D721Med (cell line): ENCODE measurements around the gene ARFGAP1.

Experiments used
- DNase-seq: peaks from one replicate; pipeline ENCODE4 v3.0.0; 2011; ENCODE audit warnings: low spot score; ENCODE audit not compliant: insufficient read length
- FAIRE-seq: peaks from 2 replicates; lab custom pipeline; 2011; peaks lifted over from hg19 to GRCh38; lab: Jason Lieb, UNC
- TF ChIP-seq, protein P1 (sequence below): IDR thresholded peaks from 2 replicates; pipeline ENCODE4 v1.5.1; 2012; ENCODE audit warnings: mild to moderate bottlenecking, control low read depth; ENCODE audit not compliant: insufficient read depth; ENCODE audit errors: missing control alignments

ARFGAP1 gene

DNA sequence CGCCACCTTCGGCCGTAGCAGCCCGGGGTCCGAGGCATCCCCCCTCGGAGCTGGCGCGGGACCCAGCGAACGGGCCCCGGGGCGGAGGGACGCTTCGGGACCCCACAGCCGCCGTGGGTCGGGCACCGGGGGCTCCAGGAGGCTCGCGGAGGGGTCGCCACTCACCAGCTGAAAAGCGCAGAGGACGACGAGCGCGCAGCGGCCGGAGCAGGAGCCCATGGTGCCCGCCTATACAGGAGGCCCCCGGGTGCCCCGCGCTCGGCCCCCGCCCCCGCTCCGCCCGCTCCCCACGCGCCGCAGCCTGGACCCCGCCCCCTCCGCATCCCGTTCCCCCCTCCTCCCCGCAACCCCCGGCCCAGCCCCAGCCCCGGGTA is 18.4 kb upstream of the ARFGAP1 start, which contains the start of gene NKAIN4:
Gene NKAIN4, minus strand, starts transcription at position 232 of the 374 bp plus-strand sequence. Its CDS starts 13 bp downstream, at position 219.
- DNase-seq (no peak), FAIRE-seq (no peak)
- TF ChIP-seq, protein P1, sequence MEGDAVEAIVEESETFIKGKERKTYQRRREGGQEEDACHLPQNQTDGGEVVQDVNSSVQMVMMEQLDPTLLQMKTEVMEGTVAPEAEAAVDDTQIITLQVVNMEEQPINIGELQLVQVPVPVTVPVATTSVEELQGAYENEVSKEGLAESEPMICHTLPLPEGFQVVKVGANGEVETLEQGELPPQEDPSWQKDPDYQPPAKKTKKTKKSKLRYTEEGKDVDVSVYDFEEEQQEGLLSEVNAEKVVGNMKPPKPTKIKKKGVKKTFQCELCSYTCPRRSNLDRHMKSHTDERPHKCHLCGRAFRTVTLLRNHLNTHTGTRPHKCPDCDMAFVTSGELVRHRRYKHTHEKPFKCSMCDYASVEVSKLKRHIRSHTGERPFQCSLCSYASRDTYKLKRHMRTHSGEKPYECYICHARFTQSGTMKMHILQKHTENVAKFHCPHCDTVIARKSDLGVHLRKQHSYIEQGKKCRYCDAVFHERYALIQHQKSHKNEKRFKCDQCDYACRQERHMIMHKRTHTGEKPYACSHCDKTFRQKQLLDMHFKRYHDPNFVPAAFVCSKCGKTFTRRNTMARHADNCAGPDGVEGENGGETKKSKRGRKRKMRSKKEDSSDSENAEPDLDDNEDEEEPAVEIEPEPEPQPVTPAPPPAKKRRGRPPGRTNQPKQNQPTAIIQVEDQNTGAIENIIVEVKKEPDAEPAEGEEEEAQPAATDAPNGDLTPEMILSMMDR: no peak

DNA sequence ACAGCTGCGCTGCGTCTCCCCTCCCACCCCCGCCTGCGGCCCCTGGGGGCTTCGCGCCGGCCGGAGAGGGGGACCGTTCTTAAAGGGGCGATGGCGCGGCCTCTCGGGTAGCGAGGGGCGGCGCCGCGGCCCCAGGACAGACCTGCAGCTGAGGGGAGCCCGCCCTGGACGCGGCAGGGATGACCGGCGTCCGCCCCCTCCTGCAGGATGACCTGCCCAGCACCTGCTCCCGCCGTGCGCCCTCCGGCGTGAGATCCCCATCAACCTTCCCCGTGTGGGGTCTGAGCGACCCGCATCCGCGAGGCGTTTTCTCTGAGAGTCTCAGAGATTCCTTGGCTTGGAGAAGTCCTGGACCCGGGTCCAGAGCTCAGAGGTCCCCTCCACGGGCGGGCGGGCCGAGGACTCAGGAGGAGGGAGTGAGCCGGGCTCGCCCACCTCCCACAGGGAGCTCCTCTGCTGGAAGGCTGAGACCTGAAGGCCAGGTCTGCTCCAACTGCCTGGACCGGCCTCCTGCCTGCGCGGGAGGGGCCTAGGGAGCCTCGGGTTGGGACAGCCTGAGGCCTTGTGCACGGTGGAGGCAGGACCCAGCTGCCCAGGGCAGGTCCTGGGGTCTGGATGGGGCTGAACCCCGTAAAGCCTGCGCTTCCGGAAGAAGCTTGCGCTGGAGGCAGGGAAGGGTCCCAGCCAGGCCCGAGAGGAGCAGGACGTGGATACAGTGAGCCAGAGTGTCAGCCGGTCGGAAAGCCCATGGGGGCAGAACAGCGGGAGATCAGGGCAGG is 17.8 kb upstream of the ARFGAP1 start:
- TF ChIP-seq, protein P1: no peak
- DNase-seq (no peak), FAIRE-seq (no peak)

DNA sequence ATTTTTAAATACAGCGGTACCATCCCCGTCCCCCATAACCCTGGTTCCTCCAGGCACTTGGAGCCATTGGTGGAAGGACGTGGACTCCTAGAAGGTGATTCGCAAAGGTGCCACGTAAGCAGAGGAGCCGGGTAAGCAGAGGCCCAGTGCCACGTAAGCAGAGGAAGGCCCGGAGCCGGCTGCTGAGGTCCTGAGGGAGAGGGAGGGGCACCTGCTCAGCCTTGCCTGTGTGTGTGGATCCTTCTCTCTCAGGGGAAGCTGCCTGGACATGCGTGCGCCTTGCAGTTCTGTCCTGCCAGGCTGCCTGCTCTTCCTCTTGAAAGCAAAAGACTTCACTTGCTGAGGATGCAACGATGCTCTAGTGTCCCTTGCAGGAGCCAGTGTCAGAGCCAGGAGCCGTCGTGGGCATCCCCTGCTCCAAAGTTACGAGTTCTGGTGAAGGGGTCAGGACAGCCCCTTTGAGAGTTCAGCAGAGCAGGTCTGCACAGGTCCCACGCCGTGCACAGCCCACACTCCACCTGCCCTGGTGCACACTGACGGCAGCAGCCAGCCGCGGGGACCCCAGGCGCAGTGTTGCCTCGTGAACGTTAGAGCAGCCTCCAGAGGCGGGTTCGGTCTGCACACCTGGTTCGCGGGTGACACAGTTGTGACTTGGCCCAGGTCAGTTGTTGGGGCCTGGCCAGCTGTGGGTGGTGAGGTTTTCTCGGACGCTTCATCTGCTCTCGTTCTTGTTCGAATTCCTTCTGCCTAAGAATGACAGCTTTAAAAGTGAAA is 16.5 kb upstream of the ARFGAP1 start:
- no peak for DNase-seq
- TF ChIP-seq, protein P1: no peak
- FAIRE-seq: no peak

DNA sequence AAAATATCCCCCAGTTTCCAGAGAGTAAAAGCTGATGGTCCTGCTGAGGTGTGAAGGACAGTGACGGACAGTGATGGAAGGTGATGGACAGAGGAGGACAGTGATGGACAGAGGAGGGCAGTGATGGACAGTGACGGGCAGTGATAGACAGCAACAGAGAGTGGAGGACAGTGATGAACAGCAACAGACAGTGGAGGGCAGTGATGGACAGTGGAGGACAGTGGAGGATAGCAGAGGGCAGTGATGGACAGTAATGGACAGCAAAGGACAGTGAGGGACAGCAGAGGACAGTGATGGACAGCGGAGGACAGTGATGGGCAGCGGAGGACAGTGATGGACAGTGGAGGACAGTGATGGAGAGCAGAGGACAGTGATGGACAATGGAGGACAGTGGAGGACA is 15.7 kb upstream of the ARFGAP1 start:
- no peak for DNase-seq
- TF ChIP-seq, protein P1: no peak
- FAIRE-seq: no peak

DNA sequence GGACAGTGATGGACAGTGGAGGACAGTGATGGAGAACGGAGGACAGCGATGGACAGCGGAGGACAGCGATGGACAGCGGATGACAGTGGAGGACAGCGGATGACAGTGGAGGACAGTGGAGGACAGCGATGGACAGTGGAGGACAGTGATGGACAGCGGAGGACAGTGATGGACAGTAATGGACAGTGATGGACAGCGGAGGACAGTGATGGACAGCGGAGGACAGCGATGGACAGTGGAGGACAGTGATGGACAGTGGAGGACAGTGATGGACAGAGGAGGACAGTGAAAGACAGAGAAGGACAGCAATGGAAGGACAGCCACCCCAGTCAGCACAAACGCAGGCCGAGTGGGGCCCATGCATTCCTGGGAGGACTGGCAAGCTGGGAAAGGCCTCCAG is 15.0 kb upstream of the ARFGAP1 start:
- no peak for DNase-seq
- FAIRE-seq: no peak
- TF ChIP-seq, protein P1: no peak

DNA sequence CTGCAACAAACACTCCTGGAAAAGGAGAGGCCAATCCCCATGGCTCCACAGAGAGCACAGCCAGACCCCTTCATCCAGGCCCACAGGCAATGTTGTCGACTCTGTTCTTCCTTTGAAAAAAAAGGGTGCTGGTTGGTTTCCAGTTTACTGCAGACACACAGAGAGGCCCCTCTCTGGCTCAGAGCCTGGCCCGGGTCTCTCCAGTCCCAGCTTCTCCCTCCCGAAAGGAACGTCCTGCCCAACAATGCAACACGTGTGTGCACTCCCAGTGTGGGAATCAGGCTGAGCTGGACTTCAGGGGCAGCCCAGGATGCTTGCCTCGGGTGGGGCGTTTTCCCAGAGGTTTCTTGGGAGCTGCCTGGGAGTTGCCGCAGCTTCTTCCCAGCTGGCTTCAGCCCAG is 13.8 kb upstream of the ARFGAP1 start:
- TF ChIP-seq, protein P1: no peak

More for the DNA sequence above, 13.8 kb upstream of the ARFGAP1 start:
- DNase-seq (no peak), FAIRE-seq (no peak)
